NCI-H748 treated with DMSO at 0.1 percent for 48 hours (cell line): ENCODE measurements around the gene DNAJC3.
A peak's percentile ranks its signal among the peaks of the same experiment; 100 is the strongest.

ENCODE experiments used
- DNase-seq: peaks from one replicate; lab custom pipeline; 2025; lab: John Stamatoyannopoulos, UW

The DNAJC3 gene

DNA sequence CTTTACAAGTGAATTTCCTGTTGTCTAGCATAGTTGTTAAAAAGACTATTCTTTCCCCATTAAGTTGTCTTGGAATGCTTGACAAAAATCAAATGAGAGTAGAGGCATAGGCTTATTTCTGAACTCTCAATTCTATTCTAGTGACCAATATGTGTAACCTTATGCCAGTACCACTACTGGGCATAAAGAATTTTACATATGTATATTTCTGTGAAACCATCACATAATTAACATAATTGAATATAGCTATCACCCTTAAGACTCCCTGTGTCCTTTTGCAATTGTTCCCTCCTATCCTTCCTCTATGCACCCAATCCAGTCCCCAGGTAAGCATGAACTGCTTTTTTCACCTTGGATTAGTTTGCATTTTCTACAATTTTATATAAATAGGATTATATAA, 165.0 kb downstream of the DNAJC3 start:
- DNase-seq: no peak

DNA sequence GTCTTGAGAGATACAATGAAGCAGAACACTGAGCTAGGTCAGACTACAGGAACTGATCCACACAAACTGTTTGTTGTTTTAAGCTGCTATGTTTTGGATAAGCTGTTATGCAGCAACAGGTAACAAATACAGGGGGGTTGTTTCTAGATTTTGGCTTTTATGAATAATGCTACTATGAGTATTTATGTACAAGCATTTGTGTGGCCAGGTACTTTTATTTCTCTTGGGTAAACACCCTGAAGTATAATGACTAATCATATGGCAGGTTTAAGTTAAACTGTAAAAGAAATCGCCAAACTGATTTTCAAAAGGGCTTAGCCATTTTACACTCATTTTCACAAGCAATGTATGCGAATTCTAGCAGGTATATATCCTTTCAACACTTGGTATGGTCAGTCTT, 166.0 kb downstream of the DNAJC3 start:
- peak; percentile 2 for DNase-seq
